A549 (cell line): ENCODE results near the gene TBATA.
"Not testable (repeated sequence)": the region's sequence is repeated elsewhere in the genome, so short reads cannot be mapped to it uniquely, and the experiment has no call there.

Source experiments
- CEBPB ChIP-seq, 2 experiments: fragments of >200 bp in 1 of 2; sonication (Bioruptor Twin) in 1 of 2; formaldehyde crosslinking in 1 of 2; IDR thresholded peaks; 2 replicates each; pipeline ENCODE4 v1.6.1; 2012 to 2016
- EP300 ChIP-seq, 2 experiments: fragments of >200 bp; sonication (Bioruptor Twin); formaldehyde crosslinking; IDR thresholded peaks; 2 replicates in 1 of 2; 3 replicates in 1 of 2; pipeline ENCODE4 v1.6.1; 2016 to 2017
- HDAC2 ChIP-seq: fragments of 200-600 bp; sonication (generic); IDR thresholded peaks from 2 replicates; pipeline ENCODE4 v1.6.1; 2016
- JUN ChIP-seq, 2 experiments: fragments of >200 bp; sonication (Bioruptor Twin); formaldehyde crosslinking; IDR thresholded peaks; 2 replicates in 1 of 2; 3 replicates in 1 of 2; pipeline ENCODE4 v1.6.1; 2016 to 2017
- JUNB ChIP-seq: fragments of >200 bp; sonication (Bioruptor Twin); formaldehyde crosslinking; IDR thresholded peaks from 2 replicates; pipeline ENCODE4 v1.6.1; 2016
- MAFK ChIP-seq: fragments of 450-650 bp; IDR thresholded peaks from 2 replicates; pipeline ENCODE4 v1.6.1; 2014; ENCODE audit not compliant: partially characterized antibody
- NFE2L2 ChIP-seq: fragments of 150-350 bp; conservative IDR thresholded peaks from 2 replicates; pipeline ENCODE4 v1.6.1; 2014; ENCODE audit warnings: low read length
- POLR2A ChIP-seq: IDR thresholded peaks from 2 replicates; pipeline ENCODE4 v1.6.1; 2012; ENCODE audit warnings: mild to moderate bottlenecking, low read length
- RAD21 ChIP-seq, 2 experiments: fragments of >200 bp in 1 of 2; sonication (Bioruptor Twin) in 1 of 2; formaldehyde crosslinking in 1 of 2; IDR thresholded peaks in 1 of 2; conservative IDR thresholded peaks in 1 of 2; 2 replicates in 1 of 2; 3 replicates in 1 of 2; pipeline ENCODE4 v1.6.1; 2012 to 2018; ENCODE audit warnings: inconsistent platforms in 1 of 2
- RCOR1 ChIP-seq: fragments of 150-350 bp; IDR thresholded peaks from 2 replicates; pipeline ENCODE4 v1.6.1; 2014; ENCODE audit warnings: antibody characterized with exemption, low read length, low read depth
- ZNF302 ChIP-seq: fragments of 250-450 bp; sonication (Bioruptor Pico); IDR thresholded peaks from 2 replicates; pipeline ENCODE4 v1.9.0; 2021; ENCODE audit warnings: inconsistent platforms, mild to moderate bottlenecking, moderate library complexity
- TF ChIP-seq, protein P1 (sequence below): fragments of >200 bp; sonication (Bioruptor Twin); formaldehyde crosslinking; IDR thresholded peaks from 3 replicates; pipeline ENCODE4 v1.5.1; 2016
- TF ChIP-seq, protein P2 (sequence below): fragments of 150-350 bp; IDR thresholded peaks from 2 replicates; pipeline ENCODE4 v1.6.1; 2014; ENCODE audit warnings: low read depth, mild to moderate bottlenecking, low read length
- TF ChIP-seq, protein P3 (sequence below): fragments of 450-650 bp; IDR thresholded peaks from 2 replicates; pipeline ENCODE4 v1.6.1; 2014; ENCODE audit warnings: antibody characterized with exemption

DNA sequence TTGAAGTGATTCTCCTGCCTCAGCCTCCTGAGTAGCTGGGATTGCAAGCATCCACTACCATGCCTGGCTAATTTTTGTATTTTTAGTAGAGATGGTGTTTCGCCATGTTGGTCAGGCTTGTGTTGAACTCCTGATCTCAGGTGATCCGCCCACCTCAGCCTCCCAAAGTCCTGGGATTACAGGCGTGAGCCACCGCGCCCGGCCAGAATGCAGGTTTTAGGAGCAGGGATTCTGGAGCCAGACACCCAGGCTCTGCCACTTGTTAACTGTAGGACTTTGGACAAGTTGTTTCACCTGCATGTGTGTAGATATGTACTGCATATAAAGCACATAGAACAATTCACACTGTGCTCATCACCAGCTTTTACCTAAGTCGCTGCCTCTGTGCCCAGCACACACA is 14.7 kb downstream of the TBATA start:
- TF ChIP-seq, protein P1, sequence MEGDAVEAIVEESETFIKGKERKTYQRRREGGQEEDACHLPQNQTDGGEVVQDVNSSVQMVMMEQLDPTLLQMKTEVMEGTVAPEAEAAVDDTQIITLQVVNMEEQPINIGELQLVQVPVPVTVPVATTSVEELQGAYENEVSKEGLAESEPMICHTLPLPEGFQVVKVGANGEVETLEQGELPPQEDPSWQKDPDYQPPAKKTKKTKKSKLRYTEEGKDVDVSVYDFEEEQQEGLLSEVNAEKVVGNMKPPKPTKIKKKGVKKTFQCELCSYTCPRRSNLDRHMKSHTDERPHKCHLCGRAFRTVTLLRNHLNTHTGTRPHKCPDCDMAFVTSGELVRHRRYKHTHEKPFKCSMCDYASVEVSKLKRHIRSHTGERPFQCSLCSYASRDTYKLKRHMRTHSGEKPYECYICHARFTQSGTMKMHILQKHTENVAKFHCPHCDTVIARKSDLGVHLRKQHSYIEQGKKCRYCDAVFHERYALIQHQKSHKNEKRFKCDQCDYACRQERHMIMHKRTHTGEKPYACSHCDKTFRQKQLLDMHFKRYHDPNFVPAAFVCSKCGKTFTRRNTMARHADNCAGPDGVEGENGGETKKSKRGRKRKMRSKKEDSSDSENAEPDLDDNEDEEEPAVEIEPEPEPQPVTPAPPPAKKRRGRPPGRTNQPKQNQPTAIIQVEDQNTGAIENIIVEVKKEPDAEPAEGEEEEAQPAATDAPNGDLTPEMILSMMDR = not testable (repeated sequence)
- not testable (repeated sequence) for TF ChIP-seq JUN (IDR thresholded peaks at IDR 0.05); POLR2A; ZNF302 (CRISPR knock-in tag); NFE2L2; JUNB; CEBPB (IDR thresholded peaks at IDR 0.05); RAD21 (conservative IDR thresholded peaks at IDR 0.05 in 1 of 2, IDR thresholded peaks at IDR 0.05 in 1 of 2); RCOR1; MAFK; HDAC2; EP300 (IDR thresholded peaks at IDR 0.05)
- TF ChIP-seq, protein P2, sequence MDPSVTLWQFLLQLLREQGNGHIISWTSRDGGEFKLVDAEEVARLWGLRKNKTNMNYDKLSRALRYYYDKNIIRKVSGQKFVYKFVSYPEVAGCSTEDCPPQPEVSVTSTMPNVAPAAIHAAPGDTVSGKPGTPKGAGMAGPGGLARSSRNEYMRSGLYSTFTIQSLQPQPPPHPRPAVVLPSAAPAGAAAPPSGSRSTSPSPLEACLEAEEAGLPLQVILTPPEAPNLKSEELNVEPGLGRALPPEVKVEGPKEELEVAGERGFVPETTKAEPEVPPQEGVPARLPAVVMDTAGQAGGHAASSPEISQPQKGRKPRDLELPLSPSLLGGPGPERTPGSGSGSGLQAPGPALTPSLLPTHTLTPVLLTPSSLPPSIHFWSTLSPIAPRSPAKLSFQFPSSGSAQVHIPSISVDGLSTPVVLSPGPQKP = not testable (repeated sequence)
- TF ChIP-seq, protein P3, sequence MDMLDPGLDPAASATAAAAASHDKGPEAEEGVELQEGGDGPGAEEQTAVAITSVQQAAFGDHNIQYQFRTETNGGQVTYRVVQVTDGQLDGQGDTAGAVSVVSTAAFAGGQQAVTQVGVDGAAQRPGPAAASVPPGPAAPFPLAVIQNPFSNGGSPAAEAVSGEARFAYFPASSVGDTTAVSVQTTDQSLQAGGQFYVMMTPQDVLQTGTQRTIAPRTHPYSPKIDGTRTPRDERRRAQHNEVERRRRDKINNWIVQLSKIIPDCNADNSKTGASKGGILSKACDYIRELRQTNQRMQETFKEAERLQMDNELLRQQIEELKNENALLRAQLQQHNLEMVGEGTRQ = not testable (repeated sequence)
